Measurements from ENCODE around the gene CCDC91. TPM values are rescaled to one million over a fixed set of nuclear protein-coding genes. Genes with fewer than 3 reads are reported as not detected.

CCDC91 gene
- polyA plus RNA-seq, 2 of the 4 experiments (the other 2 are of a cell fraction) = 26.0 to 48.1 TPM

- no peak overlapping the region for H3K27ac ChIP-seq
- DNase-seq (ENCODE audit: low read depth in 1 of 2, low spot score in 1 of 2) (no peak), ATAC-seq (no peak), FAIRE-seq (no peak)
- H3K4me3 ChIP-seq = no peak overlapping the region
- no peaks in the 10 kb centered on the region for H3K4me1 ChIP-seq
- POLR2A ChIA-PET = no interaction called here
- 84% methylated on average over 4 of the region's 4 CpGs for WGBS (ENCODE audit: missing lambda C conversion rate)
- TF ChIP-seq HOXB5 (CRISPR knock-in tag; IDR thresholded peaks at IDR 0.05) (no peak), HOXA7 (CRISPR knock-in tag; IDR thresholded peaks at IDR 0.05) (no peak), FOSB (CRISPR knock-in tag; IDR thresholded peaks at IDR 0.05) (no peak), EP300 (IDR thresholded peaks at IDR 0.05) (no peak), EHF (CRISPR knock-in tag; IDR thresholded peaks at IDR 0.05) (no peak), ZNF302 (CRISPR knock-in tag; IDR thresholded peaks at IDR 0.05) (no peak), POLR2A (IDR thresholded peaks at IDR 0.05; ENCODE audit: low read length) (no peak), ZFP36 (IDR thresholded peaks at IDR 0.05; ENCODE audit: borderline replicate concordance, partially characterized antibody) (no peak), CEBPB (IDR thresholded peaks at IDR 0.05) (no peak), HMGXB4 (CRISPR knock-in tag; IDR thresholded peaks at IDR 0.05; ENCODE audit: borderline replicate concordance) (no peak), CBX2 (IDR thresholded peaks at IDR 0.05; ENCODE audit: borderline replicate concordance, low read depth) (no peak), REST (IDR thresholded peaks at IDR 0.05) (no peak), PBX3 (IDR thresholded peaks at IDR 0.05) (no peak), RFX5 (IDR thresholded peaks at IDR 0.05) (no peak)
- no peak overlapping the region for H3K4me2 ChIP-seq
- no peaks in the 10 kb centered on the region for H3K9me3 ChIP-seq
- CTCF ChIA-PET = no interaction called here
These were observed 251.8 kb downstream of the CCDC91 start for GRCh38 chr12:28442101-28442500.

GRCh38 chr12:28443337-28443736 lies 253.1 kb downstream of the CCDC91 start:
- H3K27ac ChIP-seq = no peak overlapping the region
- no peak for FAIRE-seq
- H3K4me2 ChIP-seq = no peak overlapping the region
- no peak overlapping the region for H3K4me3 ChIP-seq
- POLR2A ChIA-PET = no interaction called here
- CTCF ChIA-PET = no interaction called here
- ATAC-seq = no peak
- no peaks in the 10 kb centered on the region for H3K9me3 ChIP-seq
- TF ChIP-seq EHMT2 (IDR thresholded peaks at IDR 0.05; ENCODE audit: low read depth) = no peak
- no peak for TF ChIP-seq SMC3 (IDR thresholded peaks at IDR 0.05)
- TF ChIP-seq REST (IDR thresholded peaks at IDR 0.05) = no peak
- TF ChIP-seq MAZ (IDR thresholded peaks at IDR 0.05; ENCODE audit: borderline replicate concordance, low read depth, low read length) = no peak
- no peak for TF ChIP-seq HDAC2 (IDR thresholded peaks at IDR 0.05)
- no peak for TF ChIP-seq TFCP2L1 (CRISPR knock-in tag; IDR thresholded peaks at IDR 0.05)
- TF ChIP-seq E2F6 (IDR thresholded peaks at IDR 0.05; ENCODE audit: borderline replicate concordance, low read depth) = no peak
- no peak for TF ChIP-seq FOSB (CRISPR knock-in tag; IDR thresholded peaks at IDR 0.05)
- TF ChIP-seq SREBF2 (IDR thresholded peaks at IDR 0.05) = no peak
- TF ChIP-seq JUNB (IDR thresholded peaks at IDR 0.05) = no peak
- TF ChIP-seq JUN (IDR thresholded peaks at IDR 0.05) = no peak
- no peak for TF ChIP-seq HOXB13 (CRISPR knock-in tag; IDR thresholded peaks at IDR 0.05; ENCODE audit: low read depth)
- no peak for TF ChIP-seq KDM5A (IDR thresholded peaks at IDR 0.05)
- no peaks in the 10 kb centered on the region for H3K4me1 ChIP-seq
- no peak for DNase-seq (ENCODE audit: low read depth in 1 of 2, low spot score in 1 of 2)

Measured in A549 (cell line).